HG03064 (cell line): ENCODE data around the gene TMEM135.
A peak's percentile ranks its signal among the peaks of the same experiment; 100 is the strongest.
"Not testable (repeated sequence)": the region's sequence is repeated elsewhere in the genome, so short reads cannot be mapped to it uniquely, and the experiment has no call there.

Source experiments
- ATAC-seq: cut with Tn5 transposase; IDR thresholded peaks from one replicate; pipeline ENCODE4 v1.9.1; 2021; ENCODE audit warnings: low read depth; ENCODE audit not compliant: unreplicated experiment

The TMEM135 gene

DNA sequence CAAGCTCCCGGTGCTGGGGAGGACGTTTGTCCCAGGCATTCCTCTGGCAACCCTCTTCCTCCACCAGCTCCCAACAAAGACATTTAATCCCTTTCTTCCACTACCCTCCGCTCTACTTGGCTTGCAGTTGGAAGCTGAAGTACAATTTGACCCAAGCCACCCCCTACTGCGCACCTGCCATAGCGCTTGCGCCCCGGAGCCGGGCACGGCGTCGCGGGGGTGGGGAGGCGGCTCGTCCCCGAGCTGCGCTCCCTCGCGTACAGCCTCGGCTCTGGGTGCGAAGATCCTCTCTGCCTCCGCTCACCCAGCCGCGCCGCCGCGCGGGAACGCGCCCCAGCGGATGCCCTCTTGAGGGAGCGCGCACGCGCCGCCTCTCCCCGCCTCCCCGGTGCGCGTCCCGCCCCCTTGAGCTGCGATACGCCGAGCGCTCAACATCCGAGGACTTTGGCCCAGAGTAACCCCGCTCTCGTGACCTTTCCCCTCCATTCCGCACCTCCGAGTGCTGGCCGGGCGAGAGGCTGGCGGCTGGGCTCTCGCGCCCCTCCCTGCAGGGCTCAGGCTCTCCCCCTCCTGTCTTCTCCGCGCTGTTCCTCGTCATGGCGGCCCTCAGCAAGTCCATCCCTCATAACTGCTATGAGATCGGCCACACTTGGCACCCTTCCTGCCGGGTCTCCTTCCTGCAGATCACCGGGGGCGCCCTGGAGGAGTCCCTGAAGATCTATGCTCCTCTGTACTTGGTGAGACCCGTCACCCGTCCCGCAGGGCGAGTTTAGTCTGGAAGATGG lies at the start of gene TMEM135:
TMEM135 (plus strand) TSS at position 485 of the 785 bp plus-strand sequence; CDS start at position 597, 112 bp downstream.
- ATAC-seq, result peak; percentile 99

DNA sequence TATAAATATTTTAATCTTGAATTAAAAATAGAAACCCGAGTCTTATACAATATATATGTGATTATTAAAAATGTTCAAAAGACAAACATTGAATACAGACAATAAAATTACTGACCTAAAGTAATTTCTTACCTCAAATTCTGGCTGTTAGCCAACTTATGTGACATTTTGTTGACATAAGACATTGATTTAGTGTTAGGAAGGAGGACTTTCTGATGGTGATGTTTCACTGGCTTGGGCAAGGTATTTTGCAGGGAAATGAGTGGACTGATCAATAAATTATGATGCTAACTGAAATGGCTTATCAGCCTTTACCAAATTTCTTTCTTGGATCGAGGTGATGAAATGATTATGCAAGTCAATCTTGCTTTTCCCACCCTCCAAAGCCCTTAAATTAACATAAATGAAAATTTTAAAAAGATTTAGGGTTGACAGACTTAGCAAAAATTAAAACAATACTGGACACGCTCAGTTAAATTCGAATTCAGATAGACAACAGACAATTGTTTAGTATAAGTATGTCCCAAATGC lies 49.3 kb upstream of the TMEM135 start:
- ATAC-seq, result no peak

DNA sequence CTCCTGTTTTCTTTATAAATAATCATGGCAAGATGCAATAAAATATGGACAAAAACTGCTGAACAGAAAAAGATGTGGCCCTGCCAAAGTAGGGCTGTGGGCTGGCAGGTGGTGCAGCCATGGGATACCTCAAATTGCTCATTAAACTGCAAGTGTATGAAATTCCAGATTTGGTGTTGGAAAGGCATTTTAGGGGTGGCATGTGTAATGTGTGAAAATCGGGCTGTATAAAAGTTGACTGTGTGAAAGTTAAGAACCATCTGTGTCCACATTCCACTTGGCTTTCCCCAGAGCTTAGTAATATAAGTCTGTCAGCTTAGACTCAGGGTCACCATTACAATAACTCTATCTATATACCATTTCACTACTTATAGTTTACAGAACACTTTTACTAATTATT lies 47.7 kb upstream of the TMEM135 start:
- ATAC-seq, result no peak

DNA sequence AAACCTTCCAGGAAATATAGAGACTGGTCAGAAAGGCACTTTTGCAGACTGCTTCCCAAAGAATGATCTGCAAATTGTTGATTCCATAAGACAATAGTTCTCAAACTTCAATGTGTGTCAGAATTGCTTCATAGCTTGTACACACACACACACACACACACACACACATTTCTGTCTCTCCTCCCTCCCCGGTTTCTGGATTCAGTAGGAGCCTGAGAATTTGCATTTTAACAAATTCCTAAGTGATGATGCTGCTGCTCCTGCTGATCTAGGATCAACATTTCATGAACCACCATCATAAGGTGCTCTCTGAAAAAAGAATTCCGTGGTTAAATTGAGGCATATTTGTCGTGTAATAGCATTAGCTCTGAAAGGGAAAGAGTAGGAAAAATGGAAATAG lies 47.2 kb upstream of the TMEM135 start:
- ATAC-seq, result no peak

DNA sequence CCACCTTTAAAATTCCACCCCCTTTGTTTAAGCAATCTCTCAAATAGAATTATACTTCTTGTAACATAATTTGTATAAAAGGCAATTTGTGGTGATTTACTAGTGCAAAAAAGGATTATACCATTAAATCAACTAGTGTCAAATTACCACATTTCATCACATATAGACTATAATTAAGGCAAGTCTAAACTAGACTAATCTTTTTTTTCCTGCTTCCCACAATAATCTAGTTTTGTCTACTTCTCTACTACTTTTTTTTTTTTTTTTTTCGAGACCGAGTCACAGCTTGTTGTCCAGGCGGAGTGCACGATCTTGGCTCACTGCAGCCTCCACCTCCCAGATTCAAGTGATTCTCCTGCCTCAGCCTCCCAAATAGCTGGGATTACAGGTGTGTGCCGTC lies 46.4 kb upstream of the TMEM135 start:
- no peak for ATAC-seq

DNA sequence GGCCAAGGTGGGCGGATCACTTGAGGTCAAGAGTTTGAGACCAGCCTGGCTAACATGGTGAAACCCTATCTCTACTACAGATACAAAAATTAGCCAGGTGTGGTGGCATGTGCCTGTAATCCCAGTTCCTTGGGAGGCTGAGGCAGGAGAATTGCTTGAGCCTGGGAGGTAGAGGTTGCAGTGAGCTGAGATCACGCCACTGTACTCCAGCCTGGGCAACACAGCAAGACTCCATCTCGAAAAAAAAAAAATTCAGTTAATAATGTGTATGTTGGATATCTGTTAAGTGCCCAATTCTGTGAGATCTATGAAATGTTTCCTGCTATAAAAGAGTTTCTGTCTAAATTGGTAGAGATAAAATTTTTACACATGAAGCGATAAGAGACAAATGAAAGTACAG lies 45.4 kb upstream of the TMEM135 start:
- not testable (repeated sequence) for ATAC-seq

DNA sequence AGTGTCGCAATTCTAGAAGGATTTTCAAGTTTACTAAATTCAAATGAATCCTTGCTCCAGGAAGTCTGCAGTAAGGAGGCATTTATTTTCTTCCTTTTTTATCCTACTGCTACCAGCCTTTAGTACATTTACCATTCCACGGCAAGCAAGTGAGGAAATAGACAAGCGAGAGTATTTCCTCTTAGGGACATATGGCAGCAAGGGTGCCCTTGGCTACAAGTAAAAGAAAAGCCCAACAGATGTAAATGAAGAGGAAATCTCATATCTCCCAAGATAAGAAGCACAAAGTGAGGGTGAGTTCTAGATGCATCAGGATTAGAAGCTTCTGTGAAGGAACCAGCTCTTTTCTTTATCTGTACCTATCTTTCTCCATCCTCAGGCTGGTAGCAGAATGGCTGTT lies 44.7 kb upstream of the TMEM135 start:
- ATAC-seq, result no peak

DNA sequence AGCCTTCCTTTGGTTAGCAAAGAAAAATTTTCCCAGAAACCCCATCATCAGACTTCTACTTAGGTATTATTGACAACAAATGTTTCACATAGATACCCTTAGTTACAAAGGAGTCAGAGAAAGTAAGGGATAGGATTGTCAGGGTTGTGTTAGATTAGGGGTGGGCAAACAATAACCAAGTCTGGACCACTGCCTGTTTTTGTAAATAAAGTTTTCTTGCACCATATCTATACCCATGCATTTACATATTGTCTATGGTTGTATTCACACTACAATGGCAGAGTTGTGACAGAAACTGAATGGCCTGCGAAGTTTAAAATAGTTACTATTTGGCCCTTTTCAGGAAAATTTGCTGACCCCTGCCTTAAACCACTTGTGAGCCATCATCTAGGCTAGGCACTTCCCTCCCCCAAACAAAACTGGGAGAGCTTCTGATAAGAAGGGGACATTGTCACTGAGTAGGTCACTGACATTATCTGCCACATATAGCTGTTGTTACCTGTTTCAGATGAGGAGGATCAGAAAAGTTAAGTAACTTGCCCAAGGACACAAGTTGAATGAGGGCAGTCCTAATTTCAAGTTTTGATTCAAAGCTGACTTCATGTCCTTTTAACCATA lies 40.7 kb upstream of the TMEM135 start:
- no peak for ATAC-seq

DNA sequence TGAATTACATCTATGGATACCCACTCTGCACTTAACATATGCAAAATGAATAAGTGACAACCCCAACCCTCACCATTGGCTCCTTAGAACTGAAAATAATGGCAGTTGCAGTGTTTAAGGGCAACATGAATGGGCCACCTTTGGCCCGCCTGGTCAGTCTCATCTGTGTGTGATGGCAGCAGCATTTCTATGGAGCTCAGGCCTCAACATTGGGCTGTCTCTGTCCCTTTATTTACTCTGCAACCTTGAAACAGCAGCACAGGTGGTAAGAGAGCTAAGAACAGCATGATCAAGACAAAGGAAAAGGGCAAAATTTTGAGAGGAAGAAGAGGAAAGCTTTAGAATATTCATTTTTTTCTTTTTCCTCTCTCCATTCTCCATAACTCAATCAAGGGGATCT lies 38.3 kb upstream of the TMEM135 start:
- no peak for ATAC-seq

DNA sequence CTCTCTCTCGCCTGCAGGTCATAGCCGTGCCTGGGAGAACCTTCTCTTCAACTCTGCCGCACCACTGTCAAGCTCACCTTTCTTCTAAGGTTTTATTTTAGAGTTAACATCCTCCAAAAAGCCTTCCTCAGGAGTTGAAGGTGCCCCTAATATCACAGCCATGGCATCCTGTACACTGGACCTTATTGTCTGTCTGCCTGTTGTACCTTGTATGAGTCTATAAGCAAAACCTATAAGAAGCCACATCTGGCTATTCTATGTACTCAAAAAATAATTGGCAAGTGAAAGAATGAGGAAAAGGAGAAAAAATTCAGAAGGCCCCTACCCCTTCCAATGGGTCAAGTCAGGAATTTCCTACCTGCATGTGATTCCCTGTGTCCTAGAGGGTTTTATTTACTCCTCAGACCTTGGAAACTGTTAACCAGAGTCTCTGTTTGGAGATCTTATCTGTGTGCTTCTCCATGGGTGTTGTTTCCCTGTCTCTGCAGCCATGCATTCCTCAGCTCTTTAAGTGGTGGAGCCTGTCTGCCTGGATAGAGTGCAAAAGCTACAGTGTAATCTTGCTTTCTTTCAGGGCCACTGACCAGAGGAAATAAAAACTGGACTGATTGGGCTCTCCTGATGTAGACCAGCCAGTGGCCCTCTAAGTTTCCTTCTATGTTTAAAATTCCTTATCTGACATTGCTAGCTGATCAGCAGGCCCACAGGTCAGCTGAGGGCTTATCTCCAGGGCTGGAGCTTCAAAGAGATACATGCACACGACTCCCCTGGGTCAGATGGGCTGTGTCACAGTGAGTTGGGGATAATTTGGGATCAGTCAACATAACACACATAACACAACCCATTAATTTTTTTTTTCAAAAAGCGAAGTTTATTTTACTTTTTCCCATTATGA lies 37.6 kb upstream of the TMEM135 start:
- ATAC-seq, result no peak

DNA sequence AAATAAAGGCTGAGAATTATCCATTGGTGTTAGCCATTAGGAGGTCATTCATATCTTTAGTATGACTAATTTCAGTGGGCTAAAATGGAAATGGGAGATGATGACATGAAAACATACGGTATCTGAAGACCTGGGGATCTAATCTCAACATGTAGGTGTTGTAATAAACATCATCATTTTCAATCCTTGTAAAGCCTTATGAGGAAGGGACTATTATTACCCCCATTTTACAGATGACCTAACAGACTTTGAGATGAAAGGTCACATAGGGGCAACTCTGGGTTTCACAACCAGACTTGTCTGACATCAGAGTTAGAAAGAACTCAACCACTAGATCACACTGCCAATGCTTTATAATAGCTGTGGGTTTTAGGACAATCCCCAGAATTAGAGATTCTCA lies 34.8 kb upstream of the TMEM135 start:
- no peak for ATAC-seq

DNA sequence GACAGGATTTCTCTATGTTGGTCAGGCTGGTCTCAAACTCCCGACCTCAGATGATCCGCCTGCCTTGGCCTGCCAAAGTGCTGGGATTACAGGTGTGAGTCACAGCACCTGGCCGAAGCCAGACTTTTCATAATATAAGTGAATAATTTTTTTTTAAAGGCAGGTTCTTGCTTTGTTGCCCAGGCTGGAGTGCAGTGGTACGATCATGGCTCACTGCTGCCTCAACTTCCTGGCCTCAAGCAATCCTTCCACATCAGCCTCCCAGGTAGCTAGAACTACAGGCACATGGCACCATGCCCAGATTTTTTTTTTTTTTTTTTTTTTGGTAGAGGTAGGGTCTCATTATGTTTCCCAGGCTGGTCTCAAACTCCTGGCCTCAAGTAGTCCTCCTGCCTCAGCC lies 33.5 kb upstream of the TMEM135 start:
- not testable (repeated sequence) for ATAC-seq

DNA sequence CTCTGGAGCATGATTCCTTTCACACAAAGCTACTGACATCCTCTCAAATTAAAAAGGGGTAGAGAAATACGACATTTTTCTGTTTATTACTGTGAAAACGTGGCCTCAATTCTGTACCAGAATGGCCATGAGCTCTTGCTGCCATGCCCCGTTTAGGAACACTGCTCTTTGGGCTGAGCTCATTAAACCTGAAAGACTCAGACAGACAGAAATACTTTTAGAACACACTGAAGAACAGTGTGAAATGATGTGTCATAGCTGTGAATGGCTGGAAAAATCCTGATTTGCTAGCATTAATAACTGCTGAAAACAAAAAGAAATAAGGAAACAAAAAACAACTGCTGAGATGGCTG lies 32.2 kb upstream of the TMEM135 start:
- no peak for ATAC-seq

DNA sequence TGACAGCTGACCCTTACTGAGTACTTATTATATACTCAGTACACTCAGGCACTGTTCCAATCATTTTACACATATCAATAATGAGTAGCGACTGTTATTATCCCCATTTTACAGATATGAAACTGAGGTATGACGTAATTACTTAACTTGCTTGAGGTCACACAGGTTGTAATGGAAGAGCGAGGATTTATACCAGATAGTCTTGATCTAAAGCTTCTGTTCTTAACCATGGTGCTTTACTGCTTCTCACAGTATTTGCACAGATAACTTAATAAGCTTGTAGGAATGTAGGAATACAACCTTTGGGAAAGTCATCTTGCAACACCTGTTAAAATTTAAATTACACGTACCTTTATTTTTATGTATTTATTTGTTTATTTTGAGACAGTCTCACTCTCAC lies 31.7 kb upstream of the TMEM135 start:
- no peak for ATAC-seq

DNA sequence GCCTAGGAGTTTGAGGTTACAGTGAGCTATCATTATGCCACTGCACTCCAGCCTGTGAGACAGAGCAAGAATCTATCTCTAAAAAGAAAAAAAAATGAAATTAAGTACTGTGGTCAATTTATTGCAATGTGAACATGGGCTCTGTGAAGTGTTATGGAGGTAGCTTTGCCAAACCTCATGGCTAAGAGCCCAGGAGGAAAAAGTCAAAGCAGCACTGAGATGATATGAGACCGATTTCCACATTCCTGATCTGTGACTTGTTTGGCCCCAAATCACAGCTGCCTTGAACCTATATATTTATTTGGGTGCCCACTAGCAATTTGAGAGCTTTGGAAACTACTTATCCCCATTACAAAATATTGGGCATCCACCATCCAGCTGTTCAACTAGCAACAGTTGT lies 29.8 kb upstream of the TMEM135 start:
- no peak for ATAC-seq

DNA sequence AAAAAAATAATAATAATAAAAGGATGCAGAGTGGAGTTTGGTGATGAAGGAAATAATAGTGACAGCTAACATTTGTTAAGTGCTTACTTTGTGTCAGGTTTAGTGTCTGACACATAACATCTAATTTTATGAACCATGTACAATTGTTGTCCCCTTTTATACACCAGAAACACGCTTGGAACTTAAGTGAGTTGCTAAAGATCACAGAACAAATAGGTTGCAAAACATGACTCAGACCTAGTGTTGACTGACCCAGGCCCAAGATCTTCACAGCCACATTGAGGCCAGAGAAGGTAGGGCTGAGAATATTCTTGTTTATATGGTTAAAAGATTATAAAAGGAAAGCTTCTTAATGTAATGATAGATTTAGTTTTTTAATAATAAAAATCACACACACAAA lies 25.6 kb upstream of the TMEM135 start:
- ATAC-seq, result no peak

DNA sequence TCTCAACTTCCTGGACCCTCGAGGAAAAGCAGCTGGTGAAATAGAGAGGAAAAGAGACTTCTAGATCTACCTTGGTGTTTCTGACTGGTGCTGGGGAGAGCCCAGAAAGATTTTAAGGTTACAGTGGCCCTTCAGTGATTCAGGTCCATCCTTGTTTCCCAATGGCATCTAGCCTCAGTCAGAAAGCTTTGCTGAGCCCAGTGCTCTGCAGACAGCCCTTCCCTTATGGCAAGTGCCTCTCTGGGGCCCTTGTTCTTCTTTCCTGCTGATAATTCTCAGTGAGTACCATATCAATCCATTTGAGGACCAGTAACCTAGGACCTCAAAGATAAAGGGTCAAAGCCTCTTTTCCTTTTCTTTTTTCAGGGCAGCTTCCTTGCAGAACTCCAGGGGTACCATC lies 25.1 kb upstream of the TMEM135 start:
- ATAC-seq, result no peak

DNA sequence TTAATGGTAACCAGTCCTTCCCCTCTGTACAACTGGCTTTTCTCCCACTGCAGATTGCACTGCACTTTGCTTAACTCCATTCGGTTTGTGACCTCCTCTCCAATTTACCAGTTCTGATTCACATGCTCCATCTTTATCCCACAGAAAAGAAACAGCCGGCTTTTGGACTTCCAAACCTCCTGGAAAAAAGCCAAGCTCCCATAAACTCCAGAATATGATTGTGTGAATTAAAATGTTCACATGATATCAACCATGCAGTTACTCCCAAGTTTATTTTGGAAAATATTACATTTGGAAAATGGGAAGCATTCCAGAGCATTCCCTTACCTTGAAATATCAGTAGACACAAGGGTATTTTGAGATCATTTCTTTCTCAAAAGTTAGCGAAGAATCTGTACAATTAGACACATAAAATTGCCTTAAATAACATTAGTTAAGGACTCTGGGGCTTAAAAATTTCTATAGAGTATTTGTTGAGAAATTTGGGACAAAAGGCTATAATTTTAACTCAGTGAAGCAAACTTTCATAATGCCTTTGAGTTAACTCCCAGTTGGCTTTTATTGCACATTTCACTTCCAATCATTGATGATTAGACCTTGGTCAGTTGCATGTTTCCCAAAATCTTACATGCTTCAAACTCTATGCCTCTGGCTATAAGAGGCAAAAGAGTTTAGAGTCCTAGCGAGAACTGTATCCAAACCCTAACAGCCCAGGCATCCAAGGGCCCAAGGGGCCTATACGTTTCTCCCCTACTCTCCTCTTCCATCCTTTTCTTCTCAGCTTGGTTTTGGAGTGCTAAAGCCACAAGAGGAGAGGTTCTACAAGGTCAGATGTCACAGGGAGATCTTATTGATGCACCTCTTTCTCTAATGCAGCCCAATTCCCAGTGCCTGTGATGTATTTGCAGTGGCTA lies 23.6 kb upstream of the TMEM135 start:
- ATAC-seq, result no peak

DNA sequence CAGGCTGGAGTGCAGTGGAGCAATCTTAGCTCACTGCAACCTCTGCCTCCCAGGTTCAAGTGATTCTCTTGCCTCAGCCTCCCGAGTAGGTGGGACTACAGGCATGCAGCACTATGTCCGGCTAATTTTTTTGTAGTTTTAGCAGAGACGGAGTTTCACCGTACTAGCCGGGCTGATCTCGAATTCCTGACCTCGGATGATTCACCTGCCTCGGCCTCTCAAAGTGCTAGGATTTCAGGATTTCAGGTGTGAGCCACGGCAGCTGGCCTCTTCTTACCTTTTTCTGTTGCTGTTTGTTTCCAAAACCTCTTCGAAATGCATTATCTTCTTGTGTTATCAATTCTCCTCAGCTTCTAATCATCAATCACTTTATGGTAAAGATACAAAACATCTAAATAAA lies 22.1 kb upstream of the TMEM135 start:
- no peak for ATAC-seq

DNA sequence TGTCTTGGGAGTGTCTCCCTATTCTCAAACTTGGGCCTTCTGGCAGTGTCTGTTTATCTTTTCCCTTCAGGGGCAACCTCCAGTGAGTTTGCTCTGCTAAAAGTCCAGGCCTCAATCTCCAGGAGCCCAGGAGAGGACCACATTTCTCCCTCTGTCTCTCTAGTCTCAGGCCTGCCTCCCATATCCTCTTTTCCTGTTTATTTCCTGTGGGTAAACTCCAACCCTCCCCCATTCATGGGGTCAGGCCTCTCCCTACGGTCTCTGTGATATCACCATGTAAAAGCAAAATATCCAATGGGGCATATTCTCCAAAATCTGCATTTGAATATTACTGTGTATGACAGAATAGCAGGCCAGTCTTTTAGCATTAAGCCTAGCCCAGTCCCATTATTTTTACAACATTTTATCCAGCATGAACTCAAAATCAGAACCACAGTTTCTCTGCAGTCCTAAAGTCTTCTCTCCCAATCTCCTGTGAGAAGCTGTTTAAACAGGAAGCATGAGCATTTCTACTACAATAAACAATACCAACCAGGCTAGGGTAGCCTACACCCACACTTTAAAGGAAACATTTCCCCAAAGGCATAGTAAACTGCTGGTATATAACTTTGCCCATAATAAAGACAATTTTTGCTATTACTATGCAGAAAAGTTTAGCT lies 18.0 kb upstream of the TMEM135 start:
- ATAC-seq, result no peak
